ENCODE data around the gene FAM222B. TPM values are rescaled to one million over a fixed set of nuclear protein-coding genes. Genes with fewer than 3 reads are reported as not detected.

FAM222B gene
- total RNA-seq, 1 donor, result 6.9 TPM

DNA sequence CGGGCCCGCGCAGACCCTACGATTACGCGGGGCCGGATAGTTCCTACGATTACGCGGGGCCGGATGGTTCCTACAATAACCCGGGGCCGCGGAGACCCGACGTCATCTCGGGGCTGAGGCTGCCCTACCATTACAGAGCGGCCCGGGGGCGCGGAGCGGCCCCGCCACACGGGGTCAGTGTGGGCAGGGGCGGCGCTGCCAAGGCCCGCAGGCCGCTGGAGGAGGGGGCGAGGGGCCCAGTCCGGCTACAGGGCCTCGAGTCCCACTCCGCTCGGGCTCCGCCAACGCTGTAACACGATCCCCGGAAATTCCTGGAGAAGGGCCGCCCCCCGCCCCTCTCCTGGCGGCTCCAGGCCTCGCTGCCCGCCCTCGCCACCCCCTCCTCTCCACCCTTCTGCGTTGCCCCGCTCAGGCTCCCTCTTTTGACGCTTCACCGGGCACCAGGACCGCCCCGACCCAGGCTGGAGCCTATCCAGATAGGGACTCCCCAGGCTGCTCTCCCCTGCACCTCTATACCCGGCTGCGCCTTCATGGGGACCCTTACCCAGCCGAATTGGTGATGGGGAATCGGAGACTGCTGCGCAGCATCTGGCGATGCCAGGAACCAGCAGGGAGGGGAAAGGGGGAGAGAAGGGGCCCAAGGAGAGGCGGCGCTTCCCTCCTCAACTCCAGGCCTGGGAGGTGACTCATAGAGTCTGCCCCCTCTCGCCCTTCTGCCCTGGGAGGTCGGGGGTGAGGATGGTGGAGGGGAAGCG lies 124.8 kb downstream of the FAM222B start, which contains the start of gene RAB34:
TSS of gene RAB34 (minus strand) at position 291 of the 755 bp plus-strand sequence. CDS start 602 bp downstream, outside the sequence.
- DNase-seq (ENCODE audit: low read depth), result peak; percentile 94
- TF ChIP-seq, protein P1, sequence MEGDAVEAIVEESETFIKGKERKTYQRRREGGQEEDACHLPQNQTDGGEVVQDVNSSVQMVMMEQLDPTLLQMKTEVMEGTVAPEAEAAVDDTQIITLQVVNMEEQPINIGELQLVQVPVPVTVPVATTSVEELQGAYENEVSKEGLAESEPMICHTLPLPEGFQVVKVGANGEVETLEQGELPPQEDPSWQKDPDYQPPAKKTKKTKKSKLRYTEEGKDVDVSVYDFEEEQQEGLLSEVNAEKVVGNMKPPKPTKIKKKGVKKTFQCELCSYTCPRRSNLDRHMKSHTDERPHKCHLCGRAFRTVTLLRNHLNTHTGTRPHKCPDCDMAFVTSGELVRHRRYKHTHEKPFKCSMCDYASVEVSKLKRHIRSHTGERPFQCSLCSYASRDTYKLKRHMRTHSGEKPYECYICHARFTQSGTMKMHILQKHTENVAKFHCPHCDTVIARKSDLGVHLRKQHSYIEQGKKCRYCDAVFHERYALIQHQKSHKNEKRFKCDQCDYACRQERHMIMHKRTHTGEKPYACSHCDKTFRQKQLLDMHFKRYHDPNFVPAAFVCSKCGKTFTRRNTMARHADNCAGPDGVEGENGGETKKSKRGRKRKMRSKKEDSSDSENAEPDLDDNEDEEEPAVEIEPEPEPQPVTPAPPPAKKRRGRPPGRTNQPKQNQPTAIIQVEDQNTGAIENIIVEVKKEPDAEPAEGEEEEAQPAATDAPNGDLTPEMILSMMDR (IDR thresholded peaks at IDR 0.05; ENCODE audit: insufficient read depth, low read depth, low read length), result peak; percentile 33
- peak within 1 kb of the TSS; percentile 97 for H3K4me3 ChIP-seq (ENCODE audit: low read depth, low read length)

DNA sequence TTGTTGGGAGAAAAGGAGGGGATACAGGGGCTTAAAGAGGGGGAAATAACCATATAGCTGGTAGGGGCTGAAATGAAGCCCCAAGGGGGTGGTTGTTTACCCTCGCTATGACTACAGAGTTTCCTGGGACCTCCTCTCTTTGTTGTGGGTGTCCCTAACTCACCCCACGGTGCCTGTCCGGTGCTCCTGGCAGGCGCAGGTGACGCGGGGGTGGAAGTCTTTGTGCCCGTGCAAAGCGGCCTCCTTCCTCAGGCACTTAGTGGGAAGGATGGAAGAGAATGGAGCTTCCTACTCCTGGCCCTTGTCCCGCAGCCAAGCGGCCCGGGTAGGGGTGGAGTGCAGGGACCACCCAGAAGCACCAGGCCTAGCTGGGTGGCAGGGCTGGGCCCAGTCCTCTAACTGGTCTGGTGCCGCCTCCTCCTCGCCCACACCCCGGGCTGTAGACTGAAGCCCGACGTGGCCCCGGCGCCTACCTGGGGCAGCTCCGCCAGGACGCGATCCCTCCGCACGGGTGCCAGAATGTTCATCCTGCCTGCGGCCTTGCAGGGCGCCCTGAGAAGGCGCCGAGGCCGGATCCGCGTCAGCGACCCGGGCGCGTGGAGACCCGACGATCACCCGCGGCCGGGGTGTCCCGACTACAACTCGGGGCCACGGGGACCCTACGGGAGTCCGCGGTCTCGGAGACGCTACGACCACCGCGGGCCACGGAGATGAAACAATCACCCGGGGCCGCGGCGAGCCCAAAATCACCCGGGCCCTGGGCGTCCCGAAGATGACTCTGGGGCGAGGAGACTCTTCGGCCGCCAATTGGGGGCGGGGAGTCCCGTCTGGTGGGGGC lies 125.6 kb downstream of the FAM222B start:
- TF ChIP-seq, protein P1 (IDR thresholded peaks at IDR 0.05; ENCODE audit: insufficient read depth, low read depth, low read length), result no peak
- peak; percentile 48 for DNase-seq (ENCODE audit: low read depth)

DNA sequence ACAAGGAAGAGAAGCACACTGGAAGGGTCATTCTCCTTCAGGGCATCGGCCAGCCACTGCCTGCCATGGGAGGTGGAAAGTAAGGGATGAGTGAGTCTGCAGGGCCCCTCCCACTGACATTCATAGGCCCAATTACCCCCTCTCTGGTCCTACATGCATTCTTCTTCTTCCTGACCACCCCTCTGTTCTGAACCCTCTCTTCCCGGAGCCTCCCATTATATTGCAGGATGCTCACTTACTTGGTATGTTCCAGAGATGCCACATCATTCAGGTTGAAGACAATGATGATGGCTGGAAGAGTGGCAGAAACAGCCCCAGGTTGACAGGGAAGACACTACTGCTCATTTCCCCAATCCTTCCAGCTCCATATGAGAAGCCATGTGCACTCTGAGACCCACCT lies 127.4 kb downstream of the FAM222B start:
- TF ChIP-seq, protein P1 (IDR thresholded peaks at IDR 0.05; ENCODE audit: insufficient read depth, low read depth, low read length), result no peak
- H3K4me3 ChIP-seq (ENCODE audit: low read depth, low read length), result no peak overlapping the region
- no peak for DNase-seq (ENCODE audit: low read depth)

More for the DNA sequence above, 125.6 kb downstream of the FAM222B start:
- peak overlapping the region; percentile 97 for H3K4me3 ChIP-seq (ENCODE audit: low read depth, low read length)

DNA sequence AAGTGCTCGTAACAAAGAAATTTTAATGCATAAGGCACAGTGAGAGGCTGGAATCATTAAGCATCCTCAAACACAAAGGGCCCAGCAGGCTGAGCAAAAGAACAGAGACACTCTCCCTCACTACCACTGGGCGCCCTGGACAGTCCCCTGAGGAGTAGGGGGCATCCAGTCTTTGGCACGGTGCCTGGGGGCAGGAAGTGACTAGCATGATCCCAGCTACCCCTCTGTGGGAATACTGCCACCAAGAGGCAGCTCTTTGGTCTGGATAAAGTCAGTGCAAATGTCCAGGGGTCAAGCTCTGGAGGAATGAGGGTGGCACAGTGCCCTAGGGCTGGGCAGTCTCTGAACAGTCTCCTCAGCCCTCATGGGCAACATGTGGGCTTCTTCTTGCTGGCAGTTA lies 128.3 kb downstream of the FAM222B start:
- TF ChIP-seq, protein P1 (IDR thresholded peaks at IDR 0.05; ENCODE audit: insufficient read depth, low read depth, low read length), result no peak
- no peak overlapping the region for H3K4me3 ChIP-seq (ENCODE audit: low read depth, low read length)
- DNase-seq (ENCODE audit: low read depth), result no peak

DNA sequence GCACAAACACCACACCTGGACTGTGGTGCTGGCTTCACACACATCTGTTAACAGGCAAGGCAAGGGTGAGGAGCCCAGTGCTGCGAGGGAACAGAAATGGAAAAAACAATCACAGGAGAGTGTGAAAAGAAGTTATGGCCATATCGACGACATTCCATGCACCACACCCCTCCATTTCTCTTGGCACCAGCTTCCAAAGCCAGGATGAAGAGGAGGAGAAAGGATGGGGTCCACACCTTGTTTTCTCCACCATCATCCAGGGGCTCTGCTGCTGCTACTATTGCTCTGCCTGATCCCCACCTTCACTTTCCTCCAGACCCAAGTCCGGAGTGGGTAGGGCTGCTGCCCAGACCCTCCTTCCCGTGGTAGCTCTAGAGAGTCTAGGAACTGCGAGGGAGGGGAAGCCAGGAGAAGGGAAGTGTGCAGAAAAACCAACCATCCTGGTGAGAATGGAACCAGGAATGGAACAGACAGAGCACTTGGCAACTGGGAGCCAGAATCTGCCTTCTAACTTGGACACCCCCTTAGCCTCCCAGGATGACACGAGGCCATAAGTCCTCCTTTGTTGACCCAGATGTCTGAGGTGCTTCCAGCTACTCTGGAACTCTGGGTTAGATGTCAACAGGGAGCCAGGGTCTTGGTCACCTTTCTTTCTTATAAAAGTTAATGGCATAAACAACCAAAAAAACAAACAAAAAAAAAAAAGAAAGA lies 129.7 kb downstream of the FAM222B start:
- TF ChIP-seq, protein P1 (IDR thresholded peaks at IDR 0.05; ENCODE audit: insufficient read depth, low read depth, low read length), result no peak
- H3K4me3 ChIP-seq (ENCODE audit: low read depth, low read length), result no peak overlapping the region
- DNase-seq (ENCODE audit: low read depth), result no peak

DNA sequence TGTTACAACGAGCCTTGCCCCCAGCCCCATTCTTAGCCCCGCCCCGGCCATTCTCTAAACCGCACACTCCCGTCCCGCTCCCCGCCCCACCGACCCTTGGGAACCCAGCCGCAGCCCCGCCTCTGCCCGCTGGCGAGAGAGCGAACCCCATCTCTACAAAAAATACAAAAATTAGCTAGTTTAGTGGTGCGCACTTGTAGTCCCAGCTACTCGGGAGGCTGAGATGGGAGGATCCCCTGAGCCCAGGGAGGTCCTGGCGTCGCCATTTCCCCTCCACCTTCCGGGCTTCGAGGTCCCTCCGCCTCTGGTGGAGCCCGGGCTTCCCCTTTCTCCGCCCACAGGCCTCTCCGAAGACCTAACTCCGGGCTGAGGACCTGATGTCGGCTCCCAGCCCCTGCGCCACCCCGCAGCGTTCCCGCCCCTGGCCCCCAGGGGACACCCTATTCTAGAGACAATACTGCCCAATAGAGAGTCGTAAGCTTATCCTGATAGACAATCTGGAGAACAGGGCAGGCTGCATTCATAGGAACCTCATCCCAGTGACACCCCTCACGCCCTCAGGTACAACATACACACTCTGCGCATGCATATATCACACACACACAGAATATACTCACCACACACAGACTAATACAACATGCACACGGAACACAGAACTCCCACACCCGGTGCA lies 130.4 kb downstream of the FAM222B start:
- peak overlapping the region; percentile 51 for H3K4me3 ChIP-seq (ENCODE audit: low read depth, low read length)
- no peak for DNase-seq (ENCODE audit: low read depth)
- TF ChIP-seq, protein P1 (IDR thresholded peaks at IDR 0.05; ENCODE audit: insufficient read depth, low read depth, low read length), result no peak

Data from fibroblast of villous mesenchyme (primary cell).